ENCODE measurements around the gene ZDHHC8.

Gene ZDHHC8

GRCh38 chr22:20143883-20144665 lies 12.5 kb downstream of the ZDHHC8 start:
- ChIA-PET CTCF (interaction anchor here (1.4 to 1.5 kb wide), 2 partner anchors 10 to 142 kb away, joined by 3 to 5 read pairs; no protein-coding TSS in a partner anchor), POLR2A (no interaction called here)
- TF ChIP-seq, protein P1, sequence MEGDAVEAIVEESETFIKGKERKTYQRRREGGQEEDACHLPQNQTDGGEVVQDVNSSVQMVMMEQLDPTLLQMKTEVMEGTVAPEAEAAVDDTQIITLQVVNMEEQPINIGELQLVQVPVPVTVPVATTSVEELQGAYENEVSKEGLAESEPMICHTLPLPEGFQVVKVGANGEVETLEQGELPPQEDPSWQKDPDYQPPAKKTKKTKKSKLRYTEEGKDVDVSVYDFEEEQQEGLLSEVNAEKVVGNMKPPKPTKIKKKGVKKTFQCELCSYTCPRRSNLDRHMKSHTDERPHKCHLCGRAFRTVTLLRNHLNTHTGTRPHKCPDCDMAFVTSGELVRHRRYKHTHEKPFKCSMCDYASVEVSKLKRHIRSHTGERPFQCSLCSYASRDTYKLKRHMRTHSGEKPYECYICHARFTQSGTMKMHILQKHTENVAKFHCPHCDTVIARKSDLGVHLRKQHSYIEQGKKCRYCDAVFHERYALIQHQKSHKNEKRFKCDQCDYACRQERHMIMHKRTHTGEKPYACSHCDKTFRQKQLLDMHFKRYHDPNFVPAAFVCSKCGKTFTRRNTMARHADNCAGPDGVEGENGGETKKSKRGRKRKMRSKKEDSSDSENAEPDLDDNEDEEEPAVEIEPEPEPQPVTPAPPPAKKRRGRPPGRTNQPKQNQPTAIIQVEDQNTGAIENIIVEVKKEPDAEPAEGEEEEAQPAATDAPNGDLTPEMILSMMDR (IDR thresholded peaks at IDR 0.05; ENCODE audit: insufficient read depth, low read length, missing control alignments): no peak
- no peak for DNase-seq (ENCODE audit: low read depth, low spot score)
- H3K4me3 ChIP-seq (ENCODE audit: low read depth, low read length): no peak overlapping the region

GRCh38 chr22:20145206-20145831 lies 13.7 kb downstream of the ZDHHC8 start:
- ChIA-PET POLR2A (no interaction called here), CTCF (interaction anchor here (1.4 to 1.5 kb wide), 2 partner anchors 9 to 141 kb away, joined by 3 to 5 read pairs; no protein-coding TSS in a partner anchor)
- TF ChIP-seq, protein P1 (IDR thresholded peaks at IDR 0.05; ENCODE audit: insufficient read depth, low read length, missing control alignments): no peak
- H3K4me3 ChIP-seq (ENCODE audit: low read depth, low read length): no peak overlapping the region
- no peak for DNase-seq (ENCODE audit: low read depth, low spot score)

GRCh38 chr22:20145832-20146223 lies 14.2 kb downstream of the ZDHHC8 start:
- ChIA-PET POLR2A (no interaction called here), CTCF (interaction anchor here (1.5 kb wide), 1 partner anchor 8 kb away, joined by 5 read pairs; no protein-coding TSS in a partner anchor)
- no peak overlapping the region for H3K4me3 ChIP-seq (ENCODE audit: low read depth, low read length)
- no peak for DNase-seq (ENCODE audit: low read depth, low spot score)
- TF ChIP-seq, protein P1 (IDR thresholded peaks at IDR 0.05; ENCODE audit: insufficient read depth, low read length, missing control alignments): no peak

- TF ChIP-seq, protein P1 (IDR thresholded peaks at IDR 0.05; ENCODE audit: insufficient read depth, low read length, missing control alignments): no peak
- no peak for DNase-seq (ENCODE audit: low read depth, low spot score)
- ChIA-PET CTCF (interaction anchor here (1.2 to 2.3 kb wide), 2 partner anchors 10 to 138 kb away, joined by 3 to 9 read pairs; no protein-coding TSS in a partner anchor), POLR2A (no interaction called here)
- no peak overlapping the region for H3K4me3 ChIP-seq (ENCODE audit: low read depth, low read length)
Measured at GRCh38 chr22:20146777-20147176, 15.2 kb downstream of the ZDHHC8 start.

GRCh38 chr22:20147237-20147988 lies 15.8 kb downstream of the ZDHHC8 start:
- no peak for DNase-seq (ENCODE audit: low read depth, low spot score)
- H3K4me3 ChIP-seq (ENCODE audit: low read depth, low read length): no peak overlapping the region
- ChIA-PET POLR2A (no interaction called here), CTCF (interaction anchor here (1.2 to 2.3 kb wide), 2 partner anchors 10 to 137 kb away, joined by 3 to 9 read pairs; no protein-coding TSS in a partner anchor)
- TF ChIP-seq, protein P1 (IDR thresholded peaks at IDR 0.05; ENCODE audit: insufficient read depth, low read length, missing control alignments): no peak
